Myocyte (in vitro differentiated cells): ENCODE results near the gene LMF1. TPM values are rescaled to one million over a fixed set of nuclear protein-coding genes. Genes with fewer than 3 reads are reported as not detected.
A peak's percentile ranks its signal among the peaks of the same experiment; 100 is the strongest.
"Not testable (repeated sequence)": the region's sequence is repeated elsewhere in the genome, so short reads cannot be mapped to it uniquely, and the experiment has no call there.

ENCODE experiments used
- DNase-seq: peaks from one replicate; pipeline ENCODE4 v3.0.0-alpha.2; 2012; ENCODE audit warnings: low read depth
- total RNA-seq: library from RNA; depleted of rRNA; stranded (reverse); fragments of >200 nt; gene quantifications from 2 replicates; pipeline ENCODE4 v1.2.3, GENCODE V29; 2014

The LMF1 gene
- total RNA-seq, 1 donor from 2014 or later: 67.9 TPM

- DNase-seq: no peak
Observed at GRCh38 chr16:852451-853185, 118.2 kb downstream of the LMF1 start.

GRCh38 chr16:851871-852270, 118.9 kb downstream of the LMF1 start:
- DNase-seq: no peak

GRCh38 chr16:851209-851810, 119.5 kb downstream of the LMF1 start:
- DNase-seq: no peak

GRCh38 chr16:850668-851067, 120.1 kb downstream of the LMF1 start:
- DNase-seq: no peak

DNA sequence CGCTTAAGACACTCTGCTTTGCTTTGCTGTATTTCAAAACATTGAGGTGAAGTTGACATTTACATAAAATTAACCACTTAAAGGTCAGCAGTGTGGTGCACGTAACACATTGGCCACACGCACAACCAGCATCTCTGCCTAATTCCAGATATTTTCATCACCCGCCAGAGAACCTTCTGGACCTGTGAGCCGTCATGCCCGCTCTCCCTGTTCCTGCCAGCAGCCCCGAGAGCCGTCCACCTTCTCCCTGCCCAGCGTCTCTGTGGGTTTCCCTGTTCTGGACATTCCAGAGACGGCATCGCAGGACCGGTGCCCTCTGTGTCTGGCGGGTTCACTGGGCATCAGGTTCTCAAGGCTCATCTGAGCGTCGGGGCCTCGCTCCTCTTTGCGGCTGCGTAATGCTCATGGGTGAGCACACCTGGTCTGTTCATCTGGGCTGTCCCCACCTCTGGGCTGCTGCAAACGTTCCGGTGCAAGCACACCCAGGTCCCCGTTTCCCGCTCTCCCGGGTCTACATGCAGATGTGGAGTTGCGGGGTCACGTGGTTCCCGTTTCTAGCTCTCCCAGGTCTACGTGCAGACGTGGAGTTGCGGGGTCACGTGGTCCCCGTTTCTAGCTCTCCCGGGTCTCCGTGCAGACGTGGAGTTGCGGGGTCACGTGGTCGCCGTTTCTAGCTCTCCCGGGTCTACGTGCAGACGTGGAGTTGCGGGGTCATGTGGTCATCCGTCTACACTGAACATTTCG, 122.1 kb downstream of the LMF1 start:
- DNase-seq: no peak

DNA sequence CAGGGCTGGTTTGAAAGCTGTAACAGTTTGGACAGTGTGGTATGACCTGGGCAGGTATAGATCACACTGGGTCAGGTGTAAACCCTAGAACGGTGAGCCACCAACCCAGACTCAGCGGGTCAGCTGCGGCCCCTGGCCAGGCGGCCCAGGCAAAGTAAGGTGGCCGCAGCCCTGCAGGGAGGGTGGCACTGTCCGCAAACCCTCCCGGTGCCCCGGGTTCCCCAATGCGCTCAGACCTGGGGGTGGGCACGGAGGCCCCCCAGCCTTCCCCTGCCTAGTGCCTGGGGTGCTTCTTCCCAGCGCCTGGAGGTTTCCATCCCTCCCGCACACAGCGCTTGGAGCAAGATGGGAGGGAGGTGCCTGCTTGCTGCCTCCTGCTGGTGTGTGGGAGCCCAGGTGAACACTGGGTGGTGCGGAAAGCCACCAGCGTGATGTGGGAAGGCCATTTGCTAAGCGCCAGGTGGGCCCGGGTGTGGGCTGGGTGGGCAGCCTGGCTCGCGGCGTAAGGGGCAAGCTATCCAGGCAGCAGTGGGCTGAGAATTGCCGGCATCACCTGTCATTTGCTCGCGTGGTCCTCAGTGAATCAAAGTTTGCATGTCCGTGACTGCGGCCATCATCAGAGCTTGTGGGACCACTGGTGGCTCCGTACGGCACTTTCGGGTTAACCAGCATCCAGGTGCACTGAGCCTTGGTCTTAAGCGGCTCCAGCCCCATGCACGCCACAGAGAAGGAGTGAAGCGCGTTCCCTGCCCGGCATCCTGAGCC, 122.9 kb downstream of the LMF1 start:
- DNase-seq: no peak

DNA sequence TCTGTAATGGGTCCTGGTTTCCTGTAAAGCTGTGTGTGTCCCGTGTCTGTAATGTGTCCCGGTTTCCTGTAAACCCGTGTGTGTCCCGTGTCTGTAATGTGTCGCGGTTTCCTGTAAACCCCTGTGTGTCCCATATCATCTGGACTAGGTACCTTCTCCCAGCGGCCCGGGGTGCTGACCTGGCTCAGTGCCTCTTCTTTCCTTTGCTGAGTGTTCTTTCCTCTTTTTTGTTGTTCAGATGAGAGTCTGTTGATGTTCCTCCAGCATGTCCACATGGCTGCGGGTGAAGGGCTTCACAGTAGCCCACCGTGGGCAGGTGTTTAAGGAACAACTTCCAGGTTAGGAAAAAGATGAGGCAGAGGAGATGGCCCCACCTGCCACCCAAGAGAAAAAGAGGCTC, 123.6 kb downstream of the LMF1 start:
- DNase-seq: no peak

DNA sequence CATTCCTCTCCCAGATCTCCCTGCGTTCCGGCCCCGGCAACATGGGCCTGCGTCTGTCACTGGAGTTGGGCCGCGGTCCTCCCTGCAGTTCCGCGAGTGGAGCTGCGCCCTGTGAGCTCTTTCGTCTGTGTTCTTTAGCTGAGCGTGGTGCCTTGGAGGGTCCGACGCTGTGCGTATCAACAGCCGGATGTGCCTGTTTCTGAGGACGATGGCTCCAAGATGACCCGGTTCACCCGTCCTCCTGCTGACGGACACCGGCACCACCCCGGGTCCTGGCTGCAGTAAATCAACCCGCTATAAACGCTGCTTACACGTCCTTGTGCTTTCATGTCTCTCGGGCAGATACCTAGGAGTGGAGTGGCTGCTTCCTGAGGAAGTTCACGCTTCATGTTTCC, 125.4 kb downstream of the LMF1 start:
- no peak for DNase-seq

DNA sequence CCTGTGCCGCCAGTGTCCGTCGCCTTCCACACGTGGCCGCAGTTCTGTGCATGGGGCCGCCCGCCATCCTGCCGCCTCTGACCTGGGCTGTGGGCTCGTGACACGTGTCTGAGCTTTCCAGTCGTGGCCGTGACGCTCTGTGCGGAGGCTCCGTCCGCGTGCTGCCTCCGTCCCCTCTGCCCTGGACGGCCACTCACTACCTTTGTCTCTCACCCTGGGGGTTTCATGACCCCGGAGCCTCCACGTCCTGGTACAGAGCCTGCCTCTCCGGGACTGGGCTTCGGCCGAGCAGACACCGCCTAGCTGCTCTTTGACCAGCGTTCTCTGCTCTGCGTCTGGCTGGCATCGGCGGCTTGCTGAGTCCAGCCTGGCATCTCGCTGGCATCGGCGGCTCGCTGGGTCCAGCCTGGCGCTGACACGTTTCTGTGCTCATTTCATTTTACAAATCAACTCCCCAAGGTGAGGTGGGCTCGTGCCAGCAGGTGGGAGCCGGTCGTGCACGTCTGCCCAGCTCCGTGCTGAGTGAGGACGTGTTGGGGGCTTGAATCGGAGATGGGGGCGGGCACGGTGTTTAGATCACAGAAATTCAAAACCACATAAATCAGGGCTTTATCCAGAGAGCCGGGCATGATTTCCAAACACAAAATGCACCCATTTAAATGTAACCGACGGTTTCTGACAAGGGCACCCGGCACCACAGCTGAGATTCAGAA, 126.0 kb downstream of the LMF1 start:
- no peak for DNase-seq

GRCh38 chr16:843771-844170, 127.0 kb downstream of the LMF1 start:
- no peak for DNase-seq

DNA sequence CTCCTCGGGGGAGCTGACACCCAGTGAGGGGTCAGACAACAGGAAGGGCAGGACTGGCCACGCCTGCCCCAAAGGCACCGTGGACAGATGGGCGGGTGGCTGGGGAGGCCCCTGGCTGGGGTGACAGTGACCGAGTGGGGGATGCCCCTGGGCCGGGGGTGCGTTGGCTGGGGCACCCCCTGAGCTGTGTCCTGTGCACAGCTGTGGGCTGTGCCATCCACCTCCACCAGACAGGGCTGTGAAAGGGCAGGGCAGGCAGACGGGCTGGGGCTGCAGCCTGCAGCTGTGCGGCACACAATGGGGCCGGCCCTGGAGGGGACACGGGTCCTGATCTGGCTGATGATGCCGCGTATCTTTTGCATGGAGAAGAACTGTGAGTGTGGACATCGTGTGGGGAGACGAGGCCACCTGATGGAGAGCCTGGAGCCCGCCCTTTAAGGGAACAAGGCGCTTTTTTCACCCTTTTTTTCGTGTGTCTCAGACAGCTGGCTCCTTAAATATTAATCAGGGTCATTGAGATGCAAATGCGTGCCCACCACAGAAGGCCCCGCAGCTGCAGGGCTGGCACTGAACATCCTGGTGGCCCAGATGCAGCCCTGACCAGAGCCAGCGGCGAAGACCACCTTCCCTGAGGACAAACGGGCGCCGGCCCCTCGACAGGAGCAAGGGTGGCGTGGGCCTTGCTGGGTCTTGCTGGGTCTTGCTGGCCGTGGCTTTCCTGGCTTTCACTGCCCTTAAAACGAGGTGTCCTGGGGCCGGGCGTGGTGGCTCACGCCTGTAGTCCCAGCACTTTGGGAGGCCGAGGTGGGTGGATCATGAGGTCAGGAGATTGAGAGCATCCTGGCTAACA, 127.8 kb downstream of the LMF1 start:
- DNase-seq: no peak

- no peak for DNase-seq
Observed at GRCh38 chr16:842061-842476, 128.7 kb downstream of the LMF1 start.

DNA sequence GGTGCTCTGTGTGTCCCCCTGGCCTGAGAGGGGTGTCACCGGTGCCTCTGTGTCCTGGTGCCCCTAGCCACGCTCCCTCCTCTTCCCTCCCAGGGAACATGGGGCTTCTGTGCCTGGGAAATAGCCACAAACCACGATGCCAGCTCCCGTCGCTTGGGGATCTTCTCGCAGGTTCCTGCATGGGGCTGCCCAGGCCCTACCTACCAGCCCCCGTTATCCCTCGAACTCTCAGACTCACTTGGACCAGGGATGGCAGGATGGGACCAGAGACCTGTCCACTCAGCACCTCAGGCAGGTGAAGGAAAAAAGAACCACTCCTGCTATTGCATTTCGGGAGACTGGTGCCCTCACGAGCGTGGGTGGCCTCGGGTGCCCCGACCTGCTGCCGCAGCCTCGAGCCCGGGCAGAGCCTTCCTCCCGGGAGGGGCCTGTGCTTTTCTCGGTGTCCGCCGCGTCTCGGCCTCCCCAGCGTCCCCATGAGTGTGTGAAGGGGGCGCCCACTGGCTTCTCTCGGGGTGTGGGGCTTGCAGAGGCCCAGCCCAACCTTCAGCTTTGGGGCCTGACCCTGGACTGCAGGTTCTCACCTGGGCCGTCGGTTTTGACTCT, 129.2 kb downstream of the LMF1 start:
- DNase-seq: no peak

DNA sequence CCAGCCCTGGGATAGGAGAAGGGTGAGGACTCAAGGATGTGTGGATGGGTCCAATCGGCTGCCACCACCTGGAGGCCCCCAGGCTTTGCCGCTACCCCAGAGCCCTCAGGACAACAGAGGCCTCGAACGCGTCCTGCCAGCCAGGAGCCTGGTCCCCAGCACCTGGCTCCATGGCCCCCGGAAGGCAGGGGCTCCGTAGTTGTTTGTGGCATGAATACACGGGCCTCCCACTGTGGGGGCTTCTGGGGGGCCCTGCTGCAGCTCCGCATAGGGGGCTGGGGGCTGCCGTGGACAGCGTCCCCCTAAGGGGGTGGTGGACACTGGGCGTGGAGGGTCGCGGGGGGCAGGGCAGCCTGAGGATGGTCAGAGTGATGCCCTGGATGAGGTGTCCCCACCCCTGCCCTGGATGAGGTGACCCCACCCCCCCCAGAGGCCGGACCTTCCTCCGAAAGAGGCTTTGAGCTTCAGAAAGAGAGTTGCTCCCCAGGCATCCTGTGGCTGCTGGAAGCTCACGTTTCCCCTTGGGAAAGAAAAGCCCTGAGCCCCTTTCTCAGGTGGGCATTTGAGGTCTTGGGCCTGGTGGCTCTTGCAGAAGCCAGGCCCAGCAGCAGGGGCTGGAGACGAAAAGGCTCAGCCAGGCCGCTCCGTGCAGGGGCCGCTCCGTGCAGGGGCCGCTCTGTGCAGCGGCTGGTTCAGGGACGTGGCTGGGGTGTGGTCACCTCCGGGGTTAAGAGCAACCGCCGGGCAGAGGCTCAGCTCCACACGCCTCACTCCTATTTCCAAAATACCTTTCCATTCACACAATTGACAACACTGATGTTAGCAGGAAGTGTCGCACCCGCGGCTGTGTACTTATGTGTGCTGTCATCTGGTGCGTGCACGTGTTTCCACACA, 130.0 kb downstream of the LMF1 start:
- DNase-seq: no peak

- peak; percentile 64 for DNase-seq
Observed at GRCh38 chr16:839643-840408, 131.0 kb downstream of the LMF1 start.

- DNase-seq: no peak
Observed at GRCh38 chr16:838741-839140, 132.0 kb downstream of the LMF1 start.

DNA sequence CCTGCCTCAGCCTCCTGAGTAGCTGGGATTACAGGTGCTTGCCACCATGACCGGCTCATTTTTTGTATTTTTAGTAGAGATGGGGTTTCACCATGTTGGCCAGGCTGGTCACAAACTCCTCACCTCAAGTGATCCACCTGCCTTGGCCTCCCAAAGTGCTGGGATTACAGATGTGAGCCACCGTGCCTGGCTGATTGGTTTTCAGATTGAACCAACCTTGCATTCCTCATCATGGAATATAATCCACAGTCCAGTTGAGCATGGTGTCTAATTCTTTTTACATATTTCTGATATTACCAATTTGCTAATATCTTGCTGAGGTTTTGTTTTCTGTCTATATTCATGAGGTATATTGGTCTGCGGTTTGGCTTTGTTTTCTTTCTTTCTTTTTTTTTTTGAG, 134.0 kb downstream of the LMF1 start:
- DNase-seq: not testable (repeated sequence)

GRCh38 chr16:836221-836620, 134.6 kb downstream of the LMF1 start:
- DNase-seq: no peak
